ENCODE results near the gene ORM2. TPM values are rescaled to one million over a fixed set of nuclear protein-coding genes. Genes with fewer than 3 reads are reported as not detected.
"Not testable (repeated sequence)": the region's sequence is repeated elsewhere in the genome, so short reads cannot be mapped to it uniquely, and the experiment has no call there.

Gene ORM2
- total and polyA plus RNA-seq, 2 of the 13 experiments (the other 11 are each of a cell fraction or from before 2014, with no cell fraction given), result 565 to 824 TPM

DNA sequence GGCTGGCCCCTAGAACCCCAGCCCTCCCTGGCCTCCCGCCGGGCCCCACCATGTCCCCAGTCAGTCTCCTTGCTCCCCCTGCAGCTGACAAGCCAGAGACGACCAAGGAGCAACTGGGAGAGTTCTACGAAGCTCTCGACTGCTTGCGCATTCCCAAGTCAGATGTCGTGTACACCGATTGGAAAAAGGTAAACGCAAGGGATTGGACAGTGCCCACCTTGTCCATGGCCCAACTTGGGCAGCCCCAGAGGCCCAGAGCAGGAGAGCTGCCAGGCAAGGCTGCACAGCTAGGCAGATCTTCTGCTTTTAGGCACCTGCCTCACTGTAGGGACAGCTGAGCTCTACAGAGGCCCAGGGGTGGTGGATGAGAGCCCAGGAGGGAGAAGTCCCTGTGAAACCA lies 4.7 kb upstream of the ORM2 start:
- BruUV-seq (replicated peaks); H3K36me3 ChIP-seq (replicated peaks in 1 of 2; ENCODE audit: control insufficient read depth in 1 of 2, insufficient read depth in 2 of 2, low read length in 2 of 2); H3K27ac ChIP-seq (ENCODE audit: extremely low read length, insufficient read depth, low read length); H2AFZ ChIP-seq (ENCODE audit: low read length); H3K9ac ChIP-seq (ENCODE audit: insufficient read depth, low read depth, low read length); intact Hi-C loops (cut with micrococcal nuclease; ENCODE audit: unreplicated experiment); FAIRE-seq; H3K9me3 ChIP-seq (ENCODE audit: low read length); ATAC-seq; DNase-seq (ENCODE audit: low spot score); CTCF ChIA-PET (ENCODE audit: low intra/inter-chr PET ratio, low total read pairs); in situ Hi-C loops (cut with HindIII; ENCODE audit: extremely low pct_ligation_motif_present, low pct_unique_long_range_greater_than_20kb); H4K20me1 ChIP-seq (ENCODE audit: insufficient read depth, low read length); H3K4me3 ChIP-seq (replicated peaks in 1 of 3; ENCODE audit: insufficient read depth in 1 of 3, low read depth in 2 of 3, low read length in 3 of 3); H3K27me3 ChIP-seq (ENCODE audit: control insufficient read depth in 1 of 2, insufficient read depth in 2 of 2, low read length in 2 of 2): not testable (repeated sequence)
- peaks cover 59% of the 10 kb centered on the region for H3K4me1 ChIP-seq (ENCODE audit: insufficient read depth, low read length)
- peak; percentile 64 for TF ChIP-seq ZBTB38 (CRISPR knock-in tag; IDR thresholded peaks at IDR 0.05)
- peak; percentile 84 for TF ChIP-seq ZNF768 (CRISPR knock-in tag; IDR thresholded peaks at IDR 0.05)
- 0 out of 2 replicates have a peak overlapping the region, but pooled peaks have one; percentile 32 for H3K4me2 ChIP-seq (ENCODE audit: low read depth, low read length)
- peaks cover 13% of the 10 kb centered on the region for H3K79me2 ChIP-seq (ENCODE audit: insufficient read depth, low read length)
- POLR2A ChIA-PET, result interaction anchor here (0.9 to 1.3 kb wide), 3 partner anchors 10 to 242 kb away, joined by 3 to 4 read pairs (median 4); no protein-coding TSS in a partner anchor
- 66% methylated on average over 3 of the region's 9 CpGs for WGBS (ENCODE audit: low lambda C conversion rate)

DNA sequence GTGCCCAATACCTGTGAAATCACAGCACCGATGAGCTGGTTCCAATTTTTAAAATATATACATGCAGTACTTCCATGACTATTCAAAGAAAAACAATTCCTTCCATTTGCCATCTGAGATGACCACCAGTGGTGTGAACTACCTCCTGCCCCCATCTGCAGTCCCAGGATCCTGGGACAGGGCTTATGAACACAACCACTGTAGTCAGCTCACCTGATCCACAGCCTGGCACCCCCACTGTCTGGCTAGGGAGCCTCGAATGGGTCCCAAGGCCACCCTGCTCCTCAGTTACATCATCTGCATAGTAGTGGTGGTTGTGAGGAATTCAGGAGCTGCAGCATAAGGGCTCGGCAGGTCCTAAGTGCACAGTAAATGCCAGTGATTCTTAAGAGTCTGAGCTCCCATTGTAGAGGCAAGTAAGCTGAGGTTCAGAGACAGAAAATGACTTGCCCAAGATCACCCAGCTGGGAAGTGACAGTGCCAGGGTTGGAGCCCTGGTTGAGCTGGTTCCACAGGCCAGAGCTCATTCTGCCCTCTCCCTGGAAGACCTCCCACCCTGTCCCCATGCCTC lies 3.9 kb upstream of the ORM2 start:
- H3K9me3 ChIP-seq (ENCODE audit: low read length); DNase-seq (ENCODE audit: low spot score); CTCF ChIA-PET (ENCODE audit: low intra/inter-chr PET ratio, low total read pairs); H3K9ac ChIP-seq (ENCODE audit: insufficient read depth, low read depth, low read length); in situ Hi-C loops (cut with HindIII; ENCODE audit: extremely low pct_ligation_motif_present, low pct_unique_long_range_greater_than_20kb); FAIRE-seq; H3K4me3 ChIP-seq (replicated peaks in 1 of 3; ENCODE audit: insufficient read depth in 1 of 3, low read depth in 2 of 3, low read length in 3 of 3); H2AFZ ChIP-seq (ENCODE audit: low read length); ATAC-seq; intact Hi-C loops (cut with micrococcal nuclease; ENCODE audit: unreplicated experiment); H3K27me3 ChIP-seq (ENCODE audit: control insufficient read depth in 1 of 2, insufficient read depth in 2 of 2, low read length in 2 of 2); BruUV-seq (replicated peaks); H4K20me1 ChIP-seq (ENCODE audit: insufficient read depth, low read length); H3K27ac ChIP-seq (ENCODE audit: extremely low read length, insufficient read depth, low read length); H3K36me3 ChIP-seq (replicated peaks in 1 of 2; ENCODE audit: control insufficient read depth in 1 of 2, insufficient read depth in 2 of 2, low read length in 2 of 2): not testable (repeated sequence)
- POLR2A ChIA-PET, result interaction anchor here (1.2 to 1.3 kb wide), 2 partner anchors 11 to 208 kb away, joined by 3 to 4 read pairs; no protein-coding TSS in a partner anchor
- WGBS (ENCODE audit: low lambda C conversion rate), result 45% methylated on average over 3 of the region's 3 CpGs
- peak overlapping the region; percentile 7; the same call in 1 of the 2 replicates for H3K4me2 ChIP-seq (ENCODE audit: low read depth, low read length)
- peaks cover 17% of the 10 kb centered on the region for H3K79me2 ChIP-seq (ENCODE audit: insufficient read depth, low read length)
- H3K4me1 ChIP-seq (ENCODE audit: insufficient read depth, low read length), result peaks cover 63% of the 10 kb centered on the region
- peak; percentile 88 for TF ChIP-seq ZNF629 (CRISPR knock-in tag; conservative IDR thresholded peaks at IDR 0.05)
- TF ChIP-seq RBFOX2 (IDR thresholded peaks at IDR 0.05; ENCODE audit: low read depth, low read length), result 0 out of 2 replicates have a peak, but pooled peaks have one; percentile 28
- TF ChIP-seq ZMYM3 (CRISPR knock-in tag; IDR thresholded peaks at IDR 0.05), result peak; percentile 55; the same call in 1 of the 2 replicates

All from HepG2 (cell line).